Measurements from ENCODE around the gene EFCAB5.
"Not testable (repeated sequence)": the region's sequence is repeated elsewhere in the genome, so short reads cannot be mapped to it uniquely, and the experiment has no call there.

Gene EFCAB5

DNA sequence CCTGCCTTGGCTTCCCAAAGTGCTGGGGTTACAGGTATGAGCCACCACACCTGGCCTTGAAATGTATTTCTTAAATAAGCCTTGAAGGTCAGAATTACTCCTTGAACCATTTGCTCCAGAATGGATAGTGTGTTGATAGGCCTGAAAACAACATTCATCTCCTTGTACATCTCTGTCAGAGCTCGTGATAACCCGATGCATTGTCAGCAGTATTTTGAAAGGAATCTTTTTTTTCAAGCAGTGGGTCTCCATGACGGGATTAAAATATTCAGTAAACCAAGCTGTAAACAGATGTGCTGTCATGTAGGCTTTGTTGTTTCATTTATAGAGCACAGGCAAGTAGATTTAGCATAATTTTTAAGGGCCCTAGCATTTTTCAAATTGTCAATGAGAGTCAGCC, 191.8 kb downstream of the EFCAB5 start:
- H3K4me3 ChIP-seq (ENCODE audit: low read depth, low read length) = no peak overlapping the region
- TF ChIP-seq, protein P1, sequence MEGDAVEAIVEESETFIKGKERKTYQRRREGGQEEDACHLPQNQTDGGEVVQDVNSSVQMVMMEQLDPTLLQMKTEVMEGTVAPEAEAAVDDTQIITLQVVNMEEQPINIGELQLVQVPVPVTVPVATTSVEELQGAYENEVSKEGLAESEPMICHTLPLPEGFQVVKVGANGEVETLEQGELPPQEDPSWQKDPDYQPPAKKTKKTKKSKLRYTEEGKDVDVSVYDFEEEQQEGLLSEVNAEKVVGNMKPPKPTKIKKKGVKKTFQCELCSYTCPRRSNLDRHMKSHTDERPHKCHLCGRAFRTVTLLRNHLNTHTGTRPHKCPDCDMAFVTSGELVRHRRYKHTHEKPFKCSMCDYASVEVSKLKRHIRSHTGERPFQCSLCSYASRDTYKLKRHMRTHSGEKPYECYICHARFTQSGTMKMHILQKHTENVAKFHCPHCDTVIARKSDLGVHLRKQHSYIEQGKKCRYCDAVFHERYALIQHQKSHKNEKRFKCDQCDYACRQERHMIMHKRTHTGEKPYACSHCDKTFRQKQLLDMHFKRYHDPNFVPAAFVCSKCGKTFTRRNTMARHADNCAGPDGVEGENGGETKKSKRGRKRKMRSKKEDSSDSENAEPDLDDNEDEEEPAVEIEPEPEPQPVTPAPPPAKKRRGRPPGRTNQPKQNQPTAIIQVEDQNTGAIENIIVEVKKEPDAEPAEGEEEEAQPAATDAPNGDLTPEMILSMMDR (conservative IDR thresholded peaks at IDR 0.05; ENCODE audit: low read depth, low read length) = no peak
- DNase-seq (ENCODE audit: low read depth) = no peak

DNA sequence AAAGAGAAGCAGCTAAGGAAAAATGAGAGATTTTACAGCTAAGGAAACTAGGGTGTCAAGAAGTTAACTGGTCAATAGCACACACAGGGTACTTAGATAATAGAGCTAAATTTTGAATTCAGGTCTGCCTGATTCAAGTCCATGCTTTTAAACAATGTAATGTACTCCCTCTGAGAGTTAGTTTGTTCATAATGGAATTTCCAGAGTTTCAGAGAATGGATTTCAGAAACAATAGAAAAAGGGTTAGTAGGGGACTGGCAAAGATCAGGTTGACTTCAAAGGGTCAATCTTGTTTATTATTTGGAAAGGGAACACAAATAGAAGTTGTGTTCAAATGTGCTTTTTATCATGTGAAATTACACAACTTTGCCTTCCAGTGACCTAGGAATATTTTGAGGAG, 193.1 kb downstream of the EFCAB5 start:
- no peak for DNase-seq (ENCODE audit: low read depth)
- TF ChIP-seq, protein P1 (conservative IDR thresholded peaks at IDR 0.05; ENCODE audit: low read depth, low read length) = no peak

DNA sequence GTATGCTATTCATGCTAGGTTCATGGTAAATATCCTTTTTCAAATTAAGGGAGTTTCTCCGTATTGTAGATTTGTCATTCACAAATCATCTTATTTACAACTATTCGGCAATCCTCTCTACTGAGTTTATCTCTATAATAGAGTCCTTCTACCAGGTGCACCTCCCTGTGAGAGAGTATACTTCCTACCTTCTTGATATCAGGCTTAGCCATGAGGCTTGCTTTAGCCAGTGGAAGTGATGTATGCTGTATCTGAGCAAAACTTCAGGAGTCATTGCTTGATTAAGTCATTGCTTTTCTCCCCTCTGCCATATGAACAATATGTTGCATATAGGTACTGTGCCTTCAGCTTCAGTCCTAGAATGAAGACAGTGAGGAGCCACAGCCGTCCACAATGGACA, 195.7 kb downstream of the EFCAB5 start:
- TF ChIP-seq, protein P1 (conservative IDR thresholded peaks at IDR 0.05; ENCODE audit: low read depth, low read length) = no peak
- no peak overlapping the region for H3K4me3 ChIP-seq (ENCODE audit: low read depth, low read length)
- no peak for DNase-seq (ENCODE audit: low read depth)

More for the DNA sequence above, 193.1 kb downstream of the EFCAB5 start:
- H3K4me3 ChIP-seq (ENCODE audit: low read depth, low read length) = no peak overlapping the region

DNA sequence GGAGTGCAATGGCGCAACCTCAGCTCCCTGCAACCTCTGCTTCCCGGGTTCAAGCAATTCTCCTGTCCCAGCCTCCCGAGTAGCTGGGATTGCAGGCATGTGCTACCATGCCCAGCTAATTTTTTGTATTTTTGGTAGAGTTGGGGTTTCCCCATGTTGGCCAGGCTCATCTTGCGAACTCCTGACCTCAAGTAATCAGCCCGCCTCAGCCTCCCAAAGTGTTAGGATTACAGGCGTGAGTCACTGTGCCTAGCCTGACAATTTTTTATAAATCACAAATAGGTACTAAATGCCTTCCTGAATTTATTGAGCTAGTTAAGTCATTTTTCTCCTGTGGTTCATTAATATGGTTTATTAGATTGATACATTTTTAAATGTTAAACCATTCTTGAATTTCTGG, 206.4 kb downstream of the EFCAB5 start:
- peak; percentile 16 for DNase-seq (ENCODE audit: low read depth)
- not testable (repeated sequence) for H3K4me3 ChIP-seq (ENCODE audit: low read depth, low read length)

DNA sequence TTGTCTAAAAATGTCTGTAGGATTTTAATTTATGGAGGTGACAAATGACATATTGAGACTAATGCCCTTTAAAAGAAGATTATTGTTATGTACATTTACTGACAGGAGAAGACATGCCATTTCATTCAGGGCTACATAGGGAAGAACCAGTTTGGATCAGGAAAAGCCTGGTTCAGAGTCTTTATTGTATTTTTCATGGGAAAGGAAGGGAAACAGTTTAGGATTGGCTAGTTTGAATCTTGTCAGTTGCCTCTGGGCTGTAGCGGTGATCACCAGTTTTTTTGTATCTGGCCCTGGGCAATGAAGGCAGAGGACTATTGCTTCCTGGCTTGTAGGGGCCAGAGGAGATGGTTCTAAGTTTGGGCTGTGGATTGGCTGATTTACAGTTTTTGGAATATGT, 206.9 kb downstream of the EFCAB5 start:
- no peak for DNase-seq (ENCODE audit: low read depth)
- TF ChIP-seq, protein P1 (conservative IDR thresholded peaks at IDR 0.05; ENCODE audit: low read depth, low read length) = no peak
- H3K4me3 ChIP-seq (ENCODE audit: low read depth, low read length) = no peak overlapping the region

DNA sequence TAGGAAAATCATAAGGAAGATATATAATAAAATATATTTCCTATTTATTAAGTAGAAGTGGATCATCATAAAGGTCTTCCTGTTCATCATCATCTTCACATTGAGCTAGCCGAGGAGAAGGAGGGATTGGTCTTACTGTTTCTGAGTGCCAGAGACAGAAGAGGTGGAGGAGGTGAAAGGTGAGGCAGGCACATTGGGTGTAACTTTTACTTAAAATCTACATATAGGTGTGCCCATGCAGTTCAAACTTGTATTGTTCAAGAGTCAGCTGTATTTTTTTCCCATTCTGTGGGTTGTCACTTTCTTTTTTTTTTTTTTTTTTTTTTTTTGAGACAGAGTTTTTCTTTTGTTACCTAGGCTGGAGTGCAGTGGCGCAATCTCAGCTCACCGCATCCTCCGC, 210.0 kb downstream of the EFCAB5 start:
- no peak overlapping the region for H3K4me3 ChIP-seq (ENCODE audit: low read depth, low read length)
- TF ChIP-seq, protein P1 (conservative IDR thresholded peaks at IDR 0.05; ENCODE audit: low read depth, low read length) = no peak
- DNase-seq (ENCODE audit: low read depth) = no peak

DNA sequence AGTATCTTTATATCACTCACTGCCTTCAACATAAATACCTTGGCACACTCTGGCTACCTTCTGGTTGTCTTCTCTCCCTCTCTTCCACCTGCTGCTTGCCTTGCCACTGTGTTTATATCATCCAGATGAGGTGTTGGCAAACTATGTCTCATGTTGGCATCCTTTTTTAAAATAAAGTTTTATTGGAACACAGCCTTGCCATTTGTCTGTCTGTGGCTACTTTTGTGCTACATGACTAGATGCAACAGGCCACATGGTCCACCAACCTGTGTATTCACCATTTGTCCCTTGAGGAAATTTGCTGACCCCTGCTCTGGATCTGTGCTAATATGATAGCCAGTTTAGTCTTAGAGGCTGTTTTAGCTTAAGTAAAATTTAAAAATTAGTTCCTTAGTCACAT, 212.0 kb downstream of the EFCAB5 start:
- TF ChIP-seq, protein P1 (conservative IDR thresholded peaks at IDR 0.05; ENCODE audit: low read depth, low read length) = no peak
- H3K4me3 ChIP-seq (ENCODE audit: low read depth, low read length) = no peak overlapping the region
- DNase-seq (ENCODE audit: low read depth) = no peak

DNA sequence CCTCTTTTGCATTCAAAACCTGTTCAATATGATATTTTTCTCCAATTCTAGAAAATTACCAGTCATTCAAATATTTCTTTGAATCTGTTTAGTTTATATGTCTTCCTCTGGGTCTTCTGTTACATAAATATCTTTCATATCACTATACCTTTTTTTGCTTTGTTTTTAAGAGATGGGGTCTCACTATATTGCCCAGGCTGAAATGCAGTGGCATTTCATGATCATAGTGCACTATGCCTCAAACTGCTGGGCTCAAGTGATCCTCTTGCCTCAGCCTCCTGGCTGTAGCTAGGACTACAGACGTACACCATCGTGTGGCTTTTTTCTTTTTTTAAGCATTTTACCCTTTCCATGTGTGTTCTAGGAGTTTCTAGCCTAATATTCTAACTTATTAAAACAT, 214.0 kb downstream of the EFCAB5 start:
- H3K4me3 ChIP-seq (ENCODE audit: low read depth, low read length) = no peak overlapping the region
- DNase-seq (ENCODE audit: low read depth) = no peak
- TF ChIP-seq, protein P1 (conservative IDR thresholded peaks at IDR 0.05; ENCODE audit: low read depth, low read length) = no peak
